HepG2 (cell line): ENCODE measurements around the gene ZFR. TPM values are rescaled to one million over a fixed set of nuclear protein-coding genes. Genes with fewer than 3 reads are reported as not detected.

ENCODE experiments used
- KDM5B ChIP-seq: sonication (generic); formaldehyde crosslinking; IDR thresholded peaks from 2 replicates; pipeline ENCODE4 v1.4.0; 2020; ENCODE audit warnings: missing genetic modification reagents, mild to moderate bottlenecking, borderline replicate concordance
- SNAPC2 ChIP-seq: sonication (generic); formaldehyde crosslinking; IDR thresholded peaks from 2 replicates; pipeline ENCODE4 v1.8.1; 2022; ENCODE audit warnings: mild to moderate bottlenecking, missing genetic modification reagents
- ZNF230 ChIP-seq: sonication (generic); formaldehyde crosslinking; IDR thresholded peaks from 2 replicates; pipeline ENCODE4 v1.4.0; 2020; ENCODE audit warnings: mild to moderate bottlenecking, missing genetic modification reagents
- polyA plus RNA-seq, 8 experiments: library from polyadenylated mRNA; depleted of rRNA in 3 of 8; stranded (reverse) in 7 of 8; unstranded in 1 of 8; fragments of >200 nt; fragmentation: Illumina TruSeq in 4 of 8; extraction: Trizol in 4 of 8; gene quantifications; 2 replicates each; pipeline versions ENCODE4 v1.2.1 to v1.2.3, GENCODE V29; 2011 to 2016; ENCODE audit warnings: low read depth in 4 of 8, missing spikeins in 1 of 8, mixed read lengths in 1 of 8; ENCODE audit not compliant: insufficient read depth in 1 of 8
- total RNA-seq, 5 experiments: library from RNA; depleted of rRNA; stranded (reverse); fragments of >200 nt; fragmentation: Illumina TruSeq; extraction: Trizol; gene quantifications; 2 replicates each; pipeline ENCODE4 v1.2.3, GENCODE V29; 2016; ENCODE audit warnings: low read depth in 1 of 5
- TF ChIP-seq, protein P1 (sequence below), 2 experiments: sonication (generic) in 1 of 2; formaldehyde crosslinking in 1 of 2; IDR thresholded peaks; 2 replicates each; pipeline versions ENCODE4 v1.6.1 to v1.9.0; 2014 to 2022; ENCODE audit warnings: antibody characterized with exemption in 1 of 2, borderline replicate concordance in 1 of 2, inconsistent platforms in 1 of 2, low read depth in 1 of 2, missing genetic modification reagents in 1 of 2
- TF ChIP-seq, protein P2 (sequence below): sonication (generic); formaldehyde crosslinking; IDR thresholded peaks from 2 replicates; pipeline ENCODE4 v1.8.1; 2023; ENCODE audit warnings: mild to moderate bottlenecking, inconsistent platforms, moderate library complexity, missing genetic modification reagents, borderline replicate concordance

The ZFR gene
- total and polyA plus RNA-seq, 2 of the 13 experiments (the other 11 are each of a cell fraction or from before 2014, with no cell fraction given) = 89.0 to 92.8 TPM

DNA sequence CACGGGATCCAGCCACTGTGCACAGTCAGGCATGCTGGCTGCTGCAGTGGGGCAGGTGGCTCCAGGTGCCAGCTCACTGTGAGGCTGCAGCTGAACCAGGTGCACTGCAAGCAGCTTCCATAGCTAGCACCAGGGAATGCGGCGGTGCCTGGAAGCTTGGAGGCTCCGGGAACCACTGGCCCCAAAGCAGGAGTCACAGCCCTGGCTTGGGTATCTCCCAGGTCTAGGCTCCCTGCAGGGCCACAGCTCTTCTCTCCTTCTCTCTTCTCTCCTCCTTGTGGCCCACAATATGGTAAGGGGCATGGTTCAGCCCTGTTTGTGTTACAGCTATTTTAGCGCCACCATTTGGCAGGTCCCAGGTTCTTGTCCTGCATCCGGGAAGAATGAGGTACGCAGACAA lies 125.1 kb downstream of the ZFR start (continued):
- no peak for TF ChIP-seq SNAPC2 (CRISPR knock-in tag)
- TF ChIP-seq KDM5B (CRISPR knock-in tag) = peak; percentile 61; the same call in 1 of the 2 replicates
- TF ChIP-seq, protein P1, sequence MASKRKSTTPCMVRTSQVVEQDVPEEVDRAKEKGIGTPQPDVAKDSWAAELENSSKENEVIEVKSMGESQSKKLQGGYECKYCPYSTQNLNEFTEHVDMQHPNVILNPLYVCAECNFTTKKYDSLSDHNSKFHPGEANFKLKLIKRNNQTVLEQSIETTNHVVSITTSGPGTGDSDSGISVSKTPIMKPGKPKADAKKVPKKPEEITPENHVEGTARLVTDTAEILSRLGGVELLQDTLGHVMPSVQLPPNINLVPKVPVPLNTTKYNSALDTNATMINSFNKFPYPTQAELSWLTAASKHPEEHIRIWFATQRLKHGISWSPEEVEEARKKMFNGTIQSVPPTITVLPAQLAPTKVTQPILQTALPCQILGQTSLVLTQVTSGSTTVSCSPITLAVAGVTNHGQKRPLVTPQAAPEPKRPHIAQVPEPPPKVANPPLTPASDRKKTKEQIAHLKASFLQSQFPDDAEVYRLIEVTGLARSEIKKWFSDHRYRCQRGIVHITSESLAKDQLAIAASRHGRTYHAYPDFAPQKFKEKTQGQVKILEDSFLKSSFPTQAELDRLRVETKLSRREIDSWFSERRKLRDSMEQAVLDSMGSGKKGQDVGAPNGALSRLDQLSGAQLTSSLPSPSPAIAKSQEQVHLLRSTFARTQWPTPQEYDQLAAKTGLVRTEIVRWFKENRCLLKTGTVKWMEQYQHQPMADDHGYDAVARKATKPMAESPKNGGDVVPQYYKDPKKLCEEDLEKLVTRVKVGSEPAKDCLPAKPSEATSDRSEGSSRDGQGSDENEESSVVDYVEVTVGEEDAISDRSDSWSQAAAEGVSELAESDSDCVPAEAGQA (IDR thresholded peaks at IDR 0.05; ENCODE audit: low read depth) = no peak
- TF ChIP-seq, protein P1 (CRISPR knock-in tag; IDR thresholded peaks at IDR 0.05; ENCODE audit: borderline replicate concordance) = no peak
- TF ChIP-seq, protein P2, sequence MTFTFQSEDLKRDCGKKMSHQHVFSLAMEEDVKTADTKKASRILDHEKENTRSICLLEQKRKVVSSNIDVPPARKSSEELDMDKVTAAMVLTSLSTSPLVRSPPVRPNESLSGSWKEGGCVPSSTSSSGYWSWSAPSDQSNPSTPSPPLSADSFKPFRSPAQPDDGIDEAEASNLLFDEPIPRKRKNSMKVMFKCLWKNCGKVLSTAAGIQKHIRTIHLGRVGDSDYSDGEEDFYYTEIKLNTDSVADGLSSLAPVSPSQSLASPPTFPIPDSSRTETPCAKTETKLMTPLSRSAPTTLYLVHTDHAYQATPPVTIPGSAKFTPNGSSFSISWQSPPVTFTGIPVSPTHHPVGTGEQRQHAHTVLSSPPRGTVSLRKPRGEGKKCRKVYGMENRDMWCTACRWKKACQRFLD (CRISPR knock-in tag) = no peak
- no peak for TF ChIP-seq ZNF230
